NK-92 (cell line): Measurements from ENCODE around the gene AP1AR.

Source experiments
- DNase-seq: peaks from one replicate; lab custom pipeline; 2025; ENCODE audit not compliant: unreplicated experiment; lab: John Stamatoyannopoulos, UW

Gene AP1AR

GRCh38 chr4:112312610-112313239, 81.1 kb downstream of the AP1AR start:
- DNase-seq, result no peak

GRCh38 chr4:112315446-112315845, 83.9 kb downstream of the AP1AR start:
- no peak for DNase-seq

GRCh38 chr4:112316360-112316759, 84.8 kb downstream of the AP1AR start:
- DNase-seq, result no peak

- no peak for DNase-seq
Measured at GRCh38 chr4:112318239-112319142, 86.9 kb downstream of the AP1AR start.
